Body of pancreas (tissue), 4 donors: ENCODE measurements around the gene RAC3. TPM values are rescaled to one million over a fixed set of nuclear protein-coding genes. Genes with fewer than 3 reads are reported as not detected.

Experiments used
- ATAC-seq: fragments of 150-250 bp; one replicate; pipeline ENCODE4 v1.9.1; 2016
- DNase-seq, 4 donors: peaks; one replicate each; pipeline ENCODE4 v3.0.0-alpha.2; 2019
- H3K27ac ChIP-seq, 4 donors: fragments of 200-600 bp; sonication (generic); 1 replicate in 3 of 4; 2 replicates in 1 of 4; pipeline versions ENCODE4 v1.5.1 to v1.6.1; 2016 to 2019; ENCODE audit warnings: mild to moderate bottlenecking in 1 of 4, mixed read lengths in 1 of 4, moderate library complexity in 1 of 4
- H3K27me3 ChIP-seq, 2 donors: fragments of 200-600 bp; sonication (generic); one replicate each; pipeline ENCODE4 v1.6.0; 2016; ENCODE audit warnings: mild to moderate bottlenecking in 1 of 2
- H3K36me3 ChIP-seq, 2 donors: fragments of 200-600 bp; sonication (generic); replicated peaks in 1 of 2; 2 replicates each; pipeline ENCODE4 v1.5.1; 2016; ENCODE audit warnings: low read depth in 2 of 2; ENCODE audit not compliant: insufficient read depth in 1 of 2
- H3K4me1 ChIP-seq: fragments of 200-600 bp; sonication (generic); one replicate; pipeline ENCODE4 v1.6.0; 2016
- H3K4me3 ChIP-seq, 2 donors: fragments of 200-600 bp; sonication (generic); 1 replicate in 1 of 2; 2 replicates in 1 of 2; pipeline ENCODE4 v1.5.1; 2016 to 2019
- H3K9me3 ChIP-seq, 3 donors: fragments of 200-600 bp; sonication (generic); 1 replicate in 2 of 3; 2 replicates in 1 of 3; pipeline ENCODE4 v1.5.1; 2016
- POLR2A ChIP-seq, 3 donors: fragments of 450-650 bp; IDR thresholded peaks; one replicate each; pipeline ENCODE4 v1.6.1; 2016; ENCODE audit warnings: antibody characterized with exemption in 3 of 3, mild to moderate bottlenecking in 2 of 3
- WGBS, 2 donors: methylation state at CpG; one replicate each; pipeline ENCODE4 v1.1.5; 2017; 5-methylcytosine and 5-hydroxymethylcytosine counted together
- intact Hi-C: fragments of 100-400 bp; cut with DNase I; formaldehyde crosslinking; loops from one replicate; pipeline ENCODE4 v1.15.1; 2023
- total RNA-seq, 2 donors: library from RNA; depleted of rRNA; stranded (reverse); fragments of >200 nt; gene quantifications; one replicate each; pipeline ENCODE4 v1.1.0, GENCODE V29; 2016
- TF ChIP-seq, protein P1 (sequence below), 7 experiments: fragments of 450-650 bp in 4 of 7; fragments of 200-600 bp in 3 of 7; sonication (generic) in 3 of 7; IDR thresholded peaks; one replicate each; pipeline ENCODE4 v1.5.1; 2016 to 2019; ENCODE audit warnings: antibody characterized with exemption in 7 of 7

The RAC3 gene
- total RNA-seq, 2 donors from 2014 or later: 3.1 TPM; not detected in 1

DNA sequence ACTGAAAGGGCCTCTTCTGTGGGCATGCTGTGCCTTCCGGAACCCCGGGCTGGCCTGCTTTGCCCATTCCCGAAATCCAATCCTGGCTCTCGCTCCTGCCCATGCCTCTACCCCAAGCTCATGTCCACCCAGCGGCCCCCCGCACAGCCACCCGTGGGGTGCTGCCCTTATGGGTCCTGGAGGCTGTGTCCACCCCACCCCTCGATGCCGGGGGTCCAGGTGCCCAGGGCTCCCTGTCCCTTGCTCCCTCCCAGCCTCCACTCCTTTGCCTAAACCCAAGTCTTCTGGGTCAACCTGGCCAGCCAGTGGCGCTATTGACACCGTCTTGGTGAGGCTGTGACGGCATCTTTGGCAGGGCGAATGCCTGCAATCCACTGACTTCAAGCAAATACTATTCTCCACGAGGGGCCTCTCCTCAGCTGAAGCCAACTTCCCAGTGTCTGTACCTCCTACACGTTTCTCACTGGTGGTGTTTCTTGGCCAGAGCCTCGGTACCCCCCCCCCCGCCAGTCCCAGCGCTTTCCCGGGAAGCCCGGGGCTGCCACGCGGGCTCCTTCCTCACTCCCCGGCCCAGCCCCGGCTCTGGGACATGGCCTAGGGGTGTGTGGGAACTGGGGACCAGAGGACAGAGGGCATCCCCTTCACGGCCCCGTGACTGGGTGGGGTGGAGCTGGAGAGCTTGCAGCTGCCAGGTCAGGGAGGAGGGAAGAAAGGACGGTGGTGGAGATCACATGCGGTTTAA, 46.3 kb downstream of the RAC3 start:
- no peak overlapping the region for H3K27ac ChIP-seq
- TF ChIP-seq, protein P1, sequence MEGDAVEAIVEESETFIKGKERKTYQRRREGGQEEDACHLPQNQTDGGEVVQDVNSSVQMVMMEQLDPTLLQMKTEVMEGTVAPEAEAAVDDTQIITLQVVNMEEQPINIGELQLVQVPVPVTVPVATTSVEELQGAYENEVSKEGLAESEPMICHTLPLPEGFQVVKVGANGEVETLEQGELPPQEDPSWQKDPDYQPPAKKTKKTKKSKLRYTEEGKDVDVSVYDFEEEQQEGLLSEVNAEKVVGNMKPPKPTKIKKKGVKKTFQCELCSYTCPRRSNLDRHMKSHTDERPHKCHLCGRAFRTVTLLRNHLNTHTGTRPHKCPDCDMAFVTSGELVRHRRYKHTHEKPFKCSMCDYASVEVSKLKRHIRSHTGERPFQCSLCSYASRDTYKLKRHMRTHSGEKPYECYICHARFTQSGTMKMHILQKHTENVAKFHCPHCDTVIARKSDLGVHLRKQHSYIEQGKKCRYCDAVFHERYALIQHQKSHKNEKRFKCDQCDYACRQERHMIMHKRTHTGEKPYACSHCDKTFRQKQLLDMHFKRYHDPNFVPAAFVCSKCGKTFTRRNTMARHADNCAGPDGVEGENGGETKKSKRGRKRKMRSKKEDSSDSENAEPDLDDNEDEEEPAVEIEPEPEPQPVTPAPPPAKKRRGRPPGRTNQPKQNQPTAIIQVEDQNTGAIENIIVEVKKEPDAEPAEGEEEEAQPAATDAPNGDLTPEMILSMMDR (IDR thresholded peaks at IDR 0.05): no peak
- TF ChIP-seq POLR2A (IDR thresholded peaks at IDR 0.05): no peak
- peaks cover 0 to 9% of the 10 kb centered on the region in 2 donors for H3K36me3 ChIP-seq
- no peaks in the 10 kb centered on the region for H3K9me3 ChIP-seq
- H3K4me3 ChIP-seq: no peak overlapping the region
- H3K4me1 ChIP-seq: no peaks in the 10 kb centered on the region
- intact Hi-C loops: no loop called here
- WGBS, 2 donors: 73 to 75% methylated on average over 23 to 28 of the region's 28 CpGs
- no peak for ATAC-seq
- H3K27me3 ChIP-seq: no peaks in the 10 kb centered on the region
- DNase-seq: no peak

- TF ChIP-seq POLR2A (IDR thresholded peaks at IDR 0.05): no peak
- TF ChIP-seq, protein P1 (IDR thresholded peaks at IDR 0.05): no peak
- 92 to 94% methylated on average over 8 to 14 of the region's 18 CpGs for WGBS, 2 donors
- Histone ChIP-seq H3K9me3 (no peaks in the 10 kb centered on the region), H3K27me3 (no peaks in the 10 kb centered on the region), H3K4me1 (no peaks in the 10 kb centered on the region), H3K36me3 (peaks cover 4 to 15% of the 10 kb centered on the region in 2 donors), H3K4me3 (no peak overlapping the region), H3K27ac (no peak overlapping the region)
- ATAC-seq (no peak), DNase-seq (no peak)
- intact Hi-C loops: no loop called here
Measured at GRCh38 chr17:82078433-82078832, 47.0 kb downstream of the RAC3 start.

- Histone ChIP-seq H3K27me3 (no peaks in the 10 kb centered on the region), H3K4me1 (no peaks in the 10 kb centered on the region), H3K36me3 (peaks cover 11 to 22% of the 10 kb centered on the region in 2 donors), H3K4me3 (no peak overlapping the region), H3K9me3 (no peaks in the 10 kb centered on the region), H3K27ac (no peak overlapping the region)
- no peak for DNase-seq
- TF ChIP-seq, protein P1 (IDR thresholded peaks at IDR 0.05): no peak
- TF ChIP-seq POLR2A (IDR thresholded peaks at IDR 0.05): no peak
- ATAC-seq: no peak
- WGBS, 2 donors: 91 to 96% methylated on average over 39 to 42 of the region's 47 CpGs
- intact Hi-C loops: no loop called here
Measured at GRCh38 chr17:82079001-82079677, 47.7 kb downstream of the RAC3 start.

DNA sequence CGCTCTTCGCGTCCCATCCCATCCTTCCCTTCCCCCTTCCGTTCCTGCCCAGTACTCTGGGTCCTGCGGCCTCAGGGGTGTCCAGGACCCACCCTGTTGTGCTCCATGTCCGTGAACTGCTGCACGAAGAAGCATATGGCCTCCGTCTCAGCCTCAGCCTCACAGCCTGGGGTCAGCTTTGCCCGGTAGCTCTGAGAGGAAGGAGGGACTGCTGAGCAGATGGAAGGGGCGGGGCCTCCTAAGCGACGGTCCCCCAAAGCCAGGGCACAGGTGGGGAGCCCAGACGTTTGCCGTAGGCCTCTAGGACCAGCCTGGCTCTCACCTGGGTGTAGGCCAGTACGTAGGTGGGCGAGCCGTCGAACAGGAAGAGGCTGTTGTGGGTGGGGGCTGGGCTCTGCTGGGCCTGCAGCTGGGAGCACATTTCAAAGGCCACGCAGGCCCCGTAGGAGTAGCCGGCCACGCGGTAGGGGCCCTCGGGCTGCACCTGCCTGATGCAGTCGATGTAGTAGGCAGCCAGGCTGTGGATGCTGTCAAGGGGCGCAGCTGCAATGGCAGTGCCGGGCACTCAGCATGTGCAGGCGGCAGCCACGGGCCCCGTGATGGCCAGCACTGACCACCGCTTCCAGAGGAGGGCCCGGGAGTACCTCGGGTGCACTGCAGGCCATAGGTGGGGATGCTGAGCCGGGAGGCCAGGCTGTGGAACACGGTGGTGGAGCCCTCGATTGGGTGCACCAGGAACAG, 48.7 kb downstream of the RAC3 start:
- no peak overlapping the region for H3K27ac ChIP-seq
- 92% methylated on average over 12 to 36 of the region's 36 CpGs for WGBS, 2 donors
- H3K4me1 ChIP-seq: no peaks in the 10 kb centered on the region
- no peak for ATAC-seq
- H3K9me3 ChIP-seq: no peaks in the 10 kb centered on the region
- no peak overlapping the region for H3K4me3 ChIP-seq
- H3K27me3 ChIP-seq: no peaks in the 10 kb centered on the region
- H3K36me3 ChIP-seq: peaks cover 12 to 27% of the 10 kb centered on the region in 2 donors
- no peak for TF ChIP-seq POLR2A (IDR thresholded peaks at IDR 0.05)
- TF ChIP-seq, protein P1 (IDR thresholded peaks at IDR 0.05): no peak
- DNase-seq: no peak
- intact Hi-C loops: no loop called here
